Keratinocyte (primary cell): ENCODE data around the gene ZPR1. TPM values are rescaled to one million over a fixed set of nuclear protein-coding genes. Genes with fewer than 3 reads are reported as not detected.

ENCODE experiments used
- DNase-seq: peaks from one replicate; pipeline ENCODE4 v3.0.0-alpha.2; 2011; ENCODE audit warnings: low read depth, missing footprints, low spot score
- FAIRE-seq: peaks from 2 replicates; lab custom pipeline; 2011; peaks lifted over from hg19 to GRCh38; lab: Jason Lieb, UNC
- H2AFZ ChIP-seq: 2 replicates; pipeline ENCODE4 v1.6.0; 2012; ENCODE audit warnings: low read length, control low read depth, inconsistent platforms; ENCODE audit not compliant: control insufficient read depth
- H3K27ac ChIP-seq: 2 replicates; pipeline ENCODE4 v1.5.1; 2011; ENCODE audit warnings: low read length; ENCODE audit not compliant: control insufficient read depth, insufficient read depth
- H3K27me3 ChIP-seq: 3 replicates; pipeline ENCODE4 v1.6.0; 2011; ENCODE audit warnings: low read length; ENCODE audit not compliant: control insufficient read depth, insufficient read depth; ENCODE audit errors: extremely low read depth
- H3K36me3 ChIP-seq, 2 experiments: 2 replicates in 1 of 2; 3 replicates in 1 of 2; pipeline ENCODE4 v1.5.1; 2011; ENCODE audit warnings: low read length in 2 of 2, mild to moderate bottlenecking in 1 of 2; ENCODE audit not compliant: control insufficient read depth in 2 of 2, insufficient read depth in 2 of 2; ENCODE audit errors: extremely low read depth in 1 of 2
- H3K4me1 ChIP-seq: 3 replicates; pipeline ENCODE4 v1.5.1; 2011; ENCODE audit warnings: low read length; ENCODE audit not compliant: control insufficient read depth, insufficient read depth; ENCODE audit errors: extremely low read depth
- H3K4me2 ChIP-seq: 3 replicates; pipeline ENCODE4 v1.6.0; 2011; ENCODE audit warnings: low read depth, low read length; ENCODE audit not compliant: control insufficient read depth, insufficient read depth; ENCODE audit errors: extremely low read depth
- H3K4me3 ChIP-seq, 3 experiments: fragments of 200-600 bp in 1 of 3; sonication (generic) in 1 of 3; 2 replicates in 2 of 3; 3 replicates in 1 of 3; pipeline ENCODE4 v1.5.1; 2011 to 2016; ENCODE audit warnings: low read length in 3 of 3, mild to moderate bottlenecking in 3 of 3, control low read depth in 2 of 3, inconsistent platforms in 1 of 3, low read depth in 1 of 3, mixed read lengths in 1 of 3, mixed run types in 1 of 3, moderate library complexity in 1 of 3; ENCODE audit not compliant: control insufficient read depth in 2 of 3, insufficient read depth in 2 of 3; ENCODE audit errors: extremely low read depth in 1 of 3
- H3K79me2 ChIP-seq: 2 replicates; pipeline ENCODE4 v1.6.0; 2012; ENCODE audit warnings: low read length; ENCODE audit not compliant: control insufficient read depth, insufficient read depth
- H3K9ac ChIP-seq: 3 replicates; pipeline ENCODE4 v1.6.0; 2011; ENCODE audit warnings: low read length; ENCODE audit not compliant: control insufficient read depth, insufficient read depth; ENCODE audit errors: extremely low read depth
- H3K9me1 ChIP-seq: 3 replicates; pipeline ENCODE4 v1.6.0; 2011; ENCODE audit warnings: low read length; ENCODE audit not compliant: control insufficient read depth, insufficient read depth; ENCODE audit errors: extremely low read depth
- H3K9me3 ChIP-seq: 2 replicates; pipeline ENCODE4 v1.5.1; 2012; ENCODE audit warnings: low read depth, low read length; ENCODE audit not compliant: control insufficient read depth
- H4K20me1 ChIP-seq: 3 replicates; pipeline ENCODE4 v1.6.0; 2011; ENCODE audit warnings: low read length; ENCODE audit not compliant: control insufficient read depth, insufficient read depth; ENCODE audit errors: extremely low read depth
- CTCF ChIP-seq, 3 experiments: IDR thresholded peaks in 1 of 3; conservative IDR thresholded peaks in 1 of 3; optimal IDR thresholded peaks in 1 of 3; 2 replicates in 2 of 3; 3 replicates in 1 of 3; pipeline versions ENCODE3 to v1.5.1; 2011; ENCODE audit warnings: low read length in 3 of 3, mild to moderate bottlenecking in 3 of 3, moderate library complexity in 2 of 3, control low read depth in 1 of 3, inconsistent platforms in 1 of 3; ENCODE audit not compliant: insufficient read depth in 2 of 3; ENCODE audit errors: extremely low read depth in 1 of 3
- EZH2 ChIP-seq: IDR thresholded peaks from one replicate; pipeline ENCODE4 v1.6.1; 2012; ENCODE audit warnings: inconsistent platforms, mild to moderate bottlenecking, low read length, moderate library complexity
- dilution Hi-C: fragments of 300-500 bp; cut with MboI; formaldehyde crosslinking; loops from one replicate; pipeline ENCODE4 v1.7.0; 2020; ENCODE audit warnings: low sequenced_read_pairs; ENCODE audit not compliant: extremely low pct_ligation_motif_present
- polyA plus RNA-seq, 5 experiments: library from polyadenylated mRNA; depleted of rRNA in 3 of 5; stranded (reverse) in 3 of 5; stranded (forward) in 1 of 5; unstranded in 1 of 5; fragments of >200 nt; gene quantifications; 1 replicate in 1 of 5; 2 replicates in 3 of 5; 3 replicates in 1 of 5; pipeline versions ENCODE4 v1.2.1 to v1.2.3, GENCODE V29; 2011 to 2012; ENCODE audit warnings: missing spikeins in 2 of 5, low read depth in 1 of 5, low replicate concordance in 1 of 5

The ZPR1 gene
- polyA plus RNA-seq, 1 donor (not counting 4 experiments of a cell fraction or from before 2014, with no cell fraction given), result 71.1 TPM

GRCh38 chr11:116826751-116827431, 39.1 kb upstream of the ZPR1 start:
- H3K4me2 ChIP-seq, result no peak overlapping the region
- H3K9ac ChIP-seq, result no peak overlapping the region
- no peak for FAIRE-seq
- no peak for DNase-seq
- H3K9me3 ChIP-seq, result no peaks in the 10 kb centered on the region
- H2AFZ ChIP-seq, result no peak overlapping the region
- H3K9me1 ChIP-seq, result no peaks in the 10 kb centered on the region
- no peak overlapping the region for H3K4me3 ChIP-seq
- dilution Hi-C loops, result no loop called here
- no peak for TF ChIP-seq CTCF (optimal IDR thresholded peaks at IDR 0.05 in 1 of 3, IDR thresholded peaks at IDR 0.05 in 1 of 3, conservative IDR thresholded peaks at IDR 0.05 in 1 of 3; ENCODE audit: extremely low read depth in 1 of 3, insufficient read depth in 2 of 3, low read length in 3 of 3)
- TF ChIP-seq EZH2, result no peak
- H3K36me3 ChIP-seq, result no peaks in the 10 kb centered on the region
- no peak overlapping the region for H3K27ac ChIP-seq
- no peaks in the 10 kb centered on the region for H3K79me2 ChIP-seq
- H3K4me1 ChIP-seq, result no peaks in the 10 kb centered on the region
- no peaks in the 10 kb centered on the region for H3K27me3 ChIP-seq
- H4K20me1 ChIP-seq, result no peaks in the 10 kb centered on the region

- dilution Hi-C loops, result no loop called here
Measured at GRCh38 chr11:116825854-116826750, 38.3 kb upstream of the ZPR1 start.

More at GRCh38 chr11:116825854-116826750, 38.3 kb upstream of the ZPR1 start:
- Histone ChIP-seq H3K9ac (no peak overlapping the region), H3K4me2 (no peak overlapping the region), H3K4me1 (no peaks in the 10 kb centered on the region), H4K20me1 (no peaks in the 10 kb centered on the region), H3K27ac (no peak overlapping the region), H3K27me3 (no peaks in the 10 kb centered on the region), H3K79me2 (no peaks in the 10 kb centered on the region), H3K36me3 (no peaks in the 10 kb centered on the region), H3K9me1 (no peaks in the 10 kb centered on the region), H3K4me3 (no peak overlapping the region), H3K9me3 (no peaks in the 10 kb centered on the region), H2AFZ (no peak overlapping the region)
- DNase-seq (no peak), FAIRE-seq (no peak)
- TF ChIP-seq CTCF (optimal IDR thresholded peaks at IDR 0.05 in 1 of 3, IDR thresholded peaks at IDR 0.05 in 1 of 3, conservative IDR thresholded peaks at IDR 0.05 in 1 of 3; ENCODE audit: extremely low read depth in 1 of 3, insufficient read depth in 2 of 3, low read length in 3 of 3) (no peak), EZH2 (no peak)
